GM12878 (cell line): ENCODE results near the gene IQCF2.

ENCODE experiments used
- CEBPZ ChIP-seq: fragments of 150-350 bp; IDR thresholded peaks from 2 replicates; pipeline ENCODE4 v1.6.1; 2016; ENCODE audit warnings: low read depth, low read length
- CTCF ChIP-seq, 3 experiments: IDR thresholded peaks in 2 of 3; conservative IDR thresholded peaks in 1 of 3; 2 replicates each; pipeline ENCODE4 v1.5.1; 2011; ENCODE audit warnings: low read depth in 3 of 3, low read length in 3 of 3, mild to moderate bottlenecking in 3 of 3, control low read depth in 2 of 3, moderate library complexity in 2 of 3, inconsistent platforms in 1 of 3, mixed read lengths in 1 of 3; ENCODE audit not compliant: control insufficient read depth in 2 of 3, insufficient read depth in 1 of 3; ENCODE audit errors: extremely low read depth in 1 of 3
- EP300 ChIP-seq, 2 experiments: fragments of 150-350 bp in 1 of 2; IDR thresholded peaks; 2 replicates each; pipeline ENCODE4 v1.6.1; 2011 to 2012; ENCODE audit warnings: low read depth in 2 of 2, low read length in 2 of 2, borderline replicate concordance in 1 of 2, improper control_type of control experiment in 1 of 2, inconsistent platforms in 1 of 2; ENCODE audit not compliant: control insufficient read depth in 1 of 2
- ESRRA ChIP-seq: IDR thresholded peaks from 2 replicates; pipeline ENCODE4 v1.6.1; 2012; ENCODE audit warnings: mild to moderate bottlenecking, low read length, improper control_type of control experiment
- EZH2 ChIP-seq: IDR thresholded peaks from 2 replicates; pipeline ENCODE4 v1.6.1; 2012; ENCODE audit warnings: low read depth, mild to moderate bottlenecking, control low read depth, inconsistent platforms, low read length, borderline replicate concordance; ENCODE audit not compliant: control insufficient read depth
- POLR2A ChIP-seq: IDR thresholded peaks from 2 replicates; pipeline ENCODE4 v1.6.1; 2011; ENCODE audit warnings: low read depth, mild to moderate bottlenecking, low read length
- POLR2AphosphoS5 ChIP-seq: IDR thresholded peaks from 2 replicates; pipeline ENCODE4 v1.6.1; 2011; ENCODE audit warnings: mild to moderate bottlenecking, low read length, inconsistent platforms
- SIN3A ChIP-seq: IDR thresholded peaks from 2 replicates; pipeline ENCODE4 v1.6.1; 2012; ENCODE audit warnings: low read depth, low read length, improper control_type of control experiment
- SUZ12 ChIP-seq: fragments of 200-600 bp; sonication (generic); IDR thresholded peaks from one replicate; pipeline ENCODE4 v1.6.1; 2018; ENCODE audit warnings: antibody characterized with exemption, mild to moderate bottlenecking; ENCODE audit not compliant: unreplicated experiment
- ZNF274 ChIP-seq: IDR thresholded peaks from one replicate; pipeline ENCODE4 v1.8.0; 2011; ENCODE audit not compliant: insufficient read length, insufficient read depth

GRCh38 chr3:51873876-51874275 lies 12.5 kb downstream of the IQCF2 start:
- TF ChIP-seq CTCF (IDR thresholded peaks at IDR 0.05 in 2 of 3, conservative IDR thresholded peaks at IDR 0.05 in 1 of 3; ENCODE audit: control insufficient read depth in 2 of 3, extremely low read depth in 1 of 3, insufficient read depth in 1 of 3, low read depth in 3 of 3, low read length in 3 of 3): no peak
- TF ChIP-seq POLR2AphosphoS5: no peak
- no peak for TF ChIP-seq ZNF274
- no peak for TF ChIP-seq POLR2A
- TF ChIP-seq ESRRA: no peak
- no peak for TF ChIP-seq EZH2
- TF ChIP-seq EP300 (IDR thresholded peaks at IDR 0.05; ENCODE audit: borderline replicate concordance in 1 of 2, control insufficient read depth in 1 of 2, low read depth in 2 of 2, low read length in 2 of 2): no peak
- no peak for TF ChIP-seq SIN3A
- no peak for TF ChIP-seq CEBPZ
- TF ChIP-seq SUZ12: no peak
